OCI-LY3 (cell line): ENCODE measurements around the gene ST3GAL3.

Experiments used
- H2AFZ ChIP-seq: fragments of 200-600, 300-600 bp; shearing (Covaris generic); 2 replicates; pipeline ENCODE4 v1.6.0; 2014; ENCODE audit warnings: antibody characterized with exemption, low read depth, low read length
- H3K27ac ChIP-seq: fragments of 200-600, 300-600 bp; sonication (generic); 2 replicates; pipeline ENCODE4 v1.5.1; 2014; ENCODE audit warnings: mild to moderate bottlenecking, low read length, moderate library complexity, mixed read lengths
- H3K27me3 ChIP-seq: fragments of 200-600, 300-600 bp; sonication (generic); 2 replicates; pipeline ENCODE4 v1.6.1; 2014; ENCODE audit warnings: low read depth, low read length, mixed read lengths
- H3K36me3 ChIP-seq: fragments of 200-600, 300-600 bp; sonication (generic); replicated peaks from 2 replicates; pipeline ENCODE3; 2014; ENCODE audit warnings: low read depth, low read length, mixed read lengths
- H3K4me1 ChIP-seq: fragments of 300-600, 200-600 bp; sonication (generic); 2 replicates; pipeline ENCODE4 v1.6.1; 2014; ENCODE audit warnings: low read length, mixed read lengths
- H3K4me2 ChIP-seq: fragments of 200-600, 300-600 bp; sonication (generic); 2 replicates; pipeline ENCODE4 v1.6.1; 2014; ENCODE audit warnings: low read length, mixed read lengths
- H3K4me3 ChIP-seq: fragments of 300-600, 200-600 bp; sonication (generic); 2 replicates; pipeline ENCODE4 v1.5.1; 2014; ENCODE audit warnings: antibody characterized with exemption, mild to moderate bottlenecking, low read length, moderate library complexity
- H3K79me2 ChIP-seq: fragments of 300-600, 200-600 bp; shearing (Covaris generic); 2 replicates; pipeline ENCODE4 v1.6.1; 2014; ENCODE audit warnings: mild to moderate bottlenecking, low read length, mixed read lengths
- H3K9ac ChIP-seq: fragments of 300-600, 200-600 bp; shearing (Covaris generic); 2 replicates; pipeline ENCODE4 v1.6.0; 2014; ENCODE audit warnings: mild to moderate bottlenecking, low read length, moderate library complexity
- H3K9me3 ChIP-seq: fragments of 200-600, 300-600 bp; shearing (Covaris generic); 2 replicates; pipeline ENCODE4 v1.6.1; 2014; ENCODE audit warnings: low read length, mixed read lengths; ENCODE audit not compliant: insufficient read depth
- H4K20me1 ChIP-seq: fragments of 200-600, 300-600 bp; sonication (generic); 2 replicates; pipeline ENCODE4 v1.6.1; 2016; ENCODE audit warnings: low read length, mixed read lengths; ENCODE audit not compliant: insufficient read depth
- CTCF ChIP-seq: fragments of 200-600, 300-600 bp; sonication (generic); IDR thresholded peaks from 2 replicates; pipeline ENCODE4 v1.5.1; 2014; ENCODE audit warnings: antibody characterized with exemption, low read length, low read depth
- EZH2phosphoT487 ChIP-seq: fragments of 200-600 bp; shearing (Covaris generic); IDR thresholded peaks from 2 replicates; pipeline ENCODE4 v1.6.1; 2018; ENCODE audit warnings: antibody characterized with exemption, mixed run types, low read depth

The ST3GAL3 gene

DNA sequence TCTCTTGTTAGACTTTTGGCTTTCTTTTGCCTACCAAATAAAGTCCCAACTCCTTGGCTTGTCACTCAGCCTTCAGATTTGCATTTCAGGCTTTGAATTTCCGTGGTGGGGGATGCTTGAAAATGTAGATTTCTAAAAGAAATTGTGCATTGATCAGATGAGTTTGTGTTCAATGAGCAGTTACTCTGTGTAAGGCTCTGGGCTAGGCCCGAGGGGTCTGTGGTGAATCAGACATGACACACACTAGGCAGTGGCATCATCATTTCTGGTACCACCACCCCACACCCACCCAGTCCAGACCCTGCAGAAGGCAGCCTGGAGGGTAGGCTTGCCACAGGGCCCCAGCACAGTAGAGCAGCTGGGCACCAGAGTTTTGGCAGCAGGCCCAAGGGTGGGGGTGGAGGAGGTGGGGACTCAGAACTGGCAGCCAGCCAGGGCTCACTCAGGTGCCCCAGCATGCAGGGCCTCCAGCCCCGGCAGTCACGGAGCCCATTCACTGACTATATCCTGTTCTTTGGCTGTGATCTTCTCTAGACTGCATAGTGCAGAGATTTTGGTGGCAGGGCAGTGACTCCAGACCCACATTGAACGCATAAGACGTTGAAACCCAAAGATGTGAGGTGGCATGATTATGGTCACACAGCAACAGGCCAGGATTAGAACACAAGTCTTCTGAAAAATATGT, 129.1 kb downstream of the ST3GAL3 start:
- Histone ChIP-seq H4K20me1 (no peaks in the 10 kb centered on the region), H3K27ac (peak overlapping the region; percentile 70), H3K4me3 (no peak overlapping the region), H3K36me3 (no peaks in the 10 kb centered on the region), H3K27me3 (no peaks in the 10 kb centered on the region), H3K9ac (no peak overlapping the region), H3K4me2 (peak overlapping the region; percentile 47), H3K79me2 (no peaks in the 10 kb centered on the region), H3K9me3 (peaks cover 15% of the 10 kb centered on the region; the same call in 1 of the 2 replicates), H2AFZ (no peak overlapping the region), H3K4me1 (peaks cover 54% of the 10 kb centered on the region)
- no peak for TF ChIP-seq CTCF
- no peak for TF ChIP-seq EZH2phosphoT487

- no peak overlapping the region for H2AFZ ChIP-seq
- peaks cover 29% of the 10 kb centered on the region for H3K4me1 ChIP-seq
- no peak overlapping the region for H3K4me3 ChIP-seq
- no peak for TF ChIP-seq CTCF
- TF ChIP-seq EZH2phosphoT487, result no peak
- H3K27ac ChIP-seq, result no peak overlapping the region
- peaks cover 15% of the 10 kb centered on the region; the same call in 1 of the 2 replicates for H3K9me3 ChIP-seq
- H3K9ac ChIP-seq, result no peak overlapping the region
- H4K20me1 ChIP-seq, result no peaks in the 10 kb centered on the region
- H3K27me3 ChIP-seq, result no peaks in the 10 kb centered on the region
- no peaks in the 10 kb centered on the region for H3K36me3 ChIP-seq
- H3K79me2 ChIP-seq, result no peaks in the 10 kb centered on the region
- H3K4me2 ChIP-seq, result no peak overlapping the region
These were observed 131.7 kb downstream of the ST3GAL3 start for GRCh38 chr1:43839056-43839455.

GRCh38 chr1:43841321-43842174, 134.2 kb downstream of the ST3GAL3 start:
- Histone ChIP-seq H3K27ac (no peak overlapping the region), H3K36me3 (no peaks in the 10 kb centered on the region), H3K9me3 (no peaks in the 10 kb centered on the region; the same call in 1 of the 2 replicates), H3K79me2 (no peaks in the 10 kb centered on the region), H2AFZ (no peak overlapping the region), H3K27me3 (no peaks in the 10 kb centered on the region), H3K4me1 (peaks cover 4% of the 10 kb centered on the region), H3K9ac (no peak overlapping the region), H4K20me1 (no peaks in the 10 kb centered on the region), H3K4me3 (no peak overlapping the region), H3K4me2 (no peak overlapping the region)
- no peak for TF ChIP-seq CTCF
- no peak for TF ChIP-seq EZH2phosphoT487

- Histone ChIP-seq H4K20me1 (no peaks in the 10 kb centered on the region), H3K9ac (no peak overlapping the region), H3K9me3 (no peaks in the 10 kb centered on the region), H3K4me1 (no peaks in the 10 kb centered on the region), H3K4me2 (no peak overlapping the region), H3K4me3 (no peak overlapping the region), H2AFZ (no peak overlapping the region), H3K27ac (no peak overlapping the region), H3K79me2 (no peaks in the 10 kb centered on the region), H3K27me3 (no peaks in the 10 kb centered on the region), H3K36me3 (no peaks in the 10 kb centered on the region)
- TF ChIP-seq CTCF, result no peak
- TF ChIP-seq EZH2phosphoT487, result no peak
These were observed 134.8 kb downstream of the ST3GAL3 start for GRCh38 chr1:43842175-43842498.
